NCI-H460 (cell line): Measurements from ENCODE around the gene PDCL2. TPM values are rescaled to one million over a fixed set of nuclear protein-coding genes. Genes with fewer than 3 reads are reported as not detected.

Experiments
- DNase-seq: peaks from one replicate; pipeline ENCODE4 v3.0.0-alpha.2; 2016; ENCODE audit warnings: low read depth; ENCODE audit errors: extremely low read depth
- total RNA-seq: library from RNA; depleted of rRNA; stranded (reverse); fragments of >200 nt; shearing (Covaris generic); gene quantifications from 2 replicates; pipeline ENCODE4 v1.2.3, GENCODE V29; 2014; rRNA removed

Gene PDCL2
- total RNA-seq, 1 experiment from 2014 or later: not detected

GRCh38 chr4:55545151-55545550 lies 46.9 kb downstream of the PDCL2 start:
- no peak for DNase-seq

GRCh38 chr4:55543858-55544257 lies 48.2 kb downstream of the PDCL2 start:
- no peak for DNase-seq

GRCh38 chr4:55540271-55540670 lies 51.8 kb downstream of the PDCL2 start:
- DNase-seq: no peak

GRCh38 chr4:55539658-55540057 lies 52.4 kb downstream of the PDCL2 start:
- DNase-seq: no peak

- DNase-seq: no peak
Observed at GRCh38 chr4:55538531-55538930, 53.5 kb downstream of the PDCL2 start.

- DNase-seq: no peak
Observed at GRCh38 chr4:55534306-55534705, 57.7 kb downstream of the PDCL2 start.

- no peak for DNase-seq
Observed at GRCh38 chr4:55530691-55531090, 61.4 kb downstream of the PDCL2 start.

- DNase-seq: no peak
Observed at GRCh38 chr4:55530167-55530566, 61.9 kb downstream of the PDCL2 start.

- DNase-seq: no peak
Observed at GRCh38 chr4:55528491-55528890, 63.6 kb downstream of the PDCL2 start.

GRCh38 chr4:55524844-55525571 lies 67.0 kb downstream of the PDCL2 start:
- DNase-seq: no peak

- no peak for DNase-seq
Observed at GRCh38 chr4:55518442-55518841, 73.6 kb downstream of the PDCL2 start.

- DNase-seq: no peak
Observed at GRCh38 chr4:55517526-55518229, 74.4 kb downstream of the PDCL2 start.

- DNase-seq: no peak
Observed at GRCh38 chr4:55512922-55513571, 79.0 kb downstream of the PDCL2 start.

GRCh38 chr4:55512077-55512476 lies 80.0 kb downstream of the PDCL2 start:
- no peak for DNase-seq

- no peak for DNase-seq
Observed at GRCh38 chr4:55510685-55511084, 81.4 kb downstream of the PDCL2 start.

- DNase-seq: no peak
Observed at GRCh38 chr4:55509266-55509665, 82.8 kb downstream of the PDCL2 start.

- no peak for DNase-seq
Observed at GRCh38 chr4:55507612-55508011, 84.4 kb downstream of the PDCL2 start.

Other genes with a start within 250 kb of the PDCL2 start
- gene SRD5A3, start 246.0 kb downstream of the PDCL2 start, total RNA-seq: 14.3 and 16.5 TPM in 2 replicates
- gene TMEM165, start 196.3 kb downstream of the PDCL2 start, total RNA-seq: 75.1 and 79.1 TPM in 2 replicates
- gene CLOCK, start 45.3 kb downstream of the PDCL2 start, total RNA-seq: 18.8 and 21.7 TPM in 2 replicates
- 3.1 and 4.9 TPM in 2 replicates for gene NMU, start 44.1 kb upstream of the PDCL2 start, total RNA-seq
- gene EXOC1L, start 227.5 kb upstream of the PDCL2 start, total RNA-seq: not detected in 2 replicates